Endothelial cell of umbilical vein (primary cell): ENCODE results near the gene PCNX4. TPM values are rescaled to one million over a fixed set of nuclear protein-coding genes. Genes with fewer than 3 reads are reported as not detected.

Experiments used
- BruUV-seq: library from RNA; stranded (reverse); fragments of 400-500 nt; replicated peaks from 2 replicates; lab custom pipeline; 2021; lab: Mats Ljungman, UMichigan
- CTCF ChIA-PET: fragments of 300-600, 350-600 bp; sonication (Branson Sonifier 250); formaldehyde crosslinking; loops from one replicate; lab custom pipeline; 2021; ENCODE audit warnings: antibody characterized with exemption, inconsistent platforms; lab: Charles Lee
- POLR2A ChIA-PET: fragments of 300-600, 350-600 bp; sonication (Branson Sonifier 250); formaldehyde crosslinking; loops from one replicate; lab custom pipeline; 2021; ENCODE audit warnings: antibody characterized with exemption, inconsistent platforms; lab: Charles Lee
- DNase-seq: peaks from one replicate; pipeline ENCODE4 v3.0.0-alpha.2; 2011; ENCODE audit warnings: low read depth, low spot score
- FAIRE-seq: peaks from 2 replicates; lab custom pipeline; 2011; peaks lifted over from hg19 to GRCh38; lab: Jason Lieb, UNC
- H2AFZ ChIP-seq: 2 replicates; pipeline ENCODE4 v1.6.0; 2012; ENCODE audit warnings: low read depth, low read length, control low read depth, inconsistent platforms
- H3K27ac ChIP-seq: 2 replicates; pipeline ENCODE4 v1.5.1; 2011; ENCODE audit warnings: low read depth, mild to moderate bottlenecking, control low read depth, low read length, moderate library complexity; ENCODE audit not compliant: insufficient read depth
- H3K27me3 ChIP-seq, 2 experiments: 2 replicates each; pipeline versions ENCODE4 v1.6.0 to v1.6.1; 2011; ENCODE audit warnings: low read length in 2 of 2, mixed read lengths in 1 of 2; ENCODE audit not compliant: control insufficient read depth in 2 of 2, insufficient read depth in 2 of 2
- H3K36me3 ChIP-seq, 2 experiments: 2 replicates in 1 of 2; 3 replicates in 1 of 2; pipeline ENCODE4 v1.5.1; 2011; ENCODE audit warnings: low read length in 2 of 2, mild to moderate bottlenecking in 1 of 2, moderate library complexity in 1 of 2; ENCODE audit not compliant: control insufficient read depth in 2 of 2, insufficient read depth in 2 of 2; ENCODE audit errors: extremely low read depth in 1 of 2
- H3K4me1 ChIP-seq: 3 replicates; pipeline ENCODE4 v1.5.1; 2011; ENCODE audit warnings: mild to moderate bottlenecking, low read length; ENCODE audit not compliant: control insufficient read depth, insufficient read depth; ENCODE audit errors: extremely low read depth
- H3K4me2 ChIP-seq: 2 replicates; pipeline ENCODE4 v1.6.1; 2011; ENCODE audit warnings: low read length, control low read depth, mixed read lengths; ENCODE audit not compliant: insufficient read depth
- H3K4me3 ChIP-seq, 3 experiments: fragments of 200-600 bp in 1 of 3; sonication (generic), shearing (Covaris generic) in 1 of 3; replicated peaks in 1 of 3; 2 replicates each; pipeline ENCODE4 v1.5.1; 2011 to 2016; ENCODE audit warnings: control low read depth in 3 of 3, low read length in 3 of 3, mild to moderate bottlenecking in 2 of 3, inconsistent platforms in 1 of 3, low read depth in 1 of 3, moderate library complexity in 1 of 3; ENCODE audit not compliant: insufficient read depth in 1 of 3
- H3K79me2 ChIP-seq: 2 replicates; pipeline ENCODE4 v1.6.0; 2012; ENCODE audit warnings: low read length, inconsistent platforms; ENCODE audit not compliant: control insufficient read depth, insufficient read depth
- H3K9ac ChIP-seq: replicated peaks from 2 replicates; pipeline ENCODE3; 2011; ENCODE audit warnings: low read length, control low read depth; ENCODE audit not compliant: insufficient read depth; ENCODE audit errors: extremely low read depth
- H3K9me1 ChIP-seq: replicated peaks from 3 replicates; pipeline ENCODE4 v1.6.0; 2011; ENCODE audit warnings: mild to moderate bottlenecking, low read length; ENCODE audit not compliant: control insufficient read depth, insufficient read depth; ENCODE audit errors: extremely low read depth
- H3K9me3 ChIP-seq: replicated peaks from 2 replicates; pipeline ENCODE4 v1.5.1; 2012; ENCODE audit warnings: low read length, inconsistent platforms; ENCODE audit not compliant: control insufficient read depth, insufficient read depth
- H4K20me1 ChIP-seq: replicated peaks from 2 replicates; pipeline ENCODE3; 2011; ENCODE audit warnings: mild to moderate bottlenecking, low read length; ENCODE audit not compliant: control insufficient read depth, insufficient read depth; ENCODE audit errors: extremely low read depth
- EZH2 ChIP-seq: IDR thresholded peaks from 2 replicates; pipeline ENCODE4 v1.6.1; 2012; ENCODE audit warnings: borderline replicate concordance, low read depth, mild to moderate bottlenecking, moderate library complexity, low read length, inconsistent platforms; ENCODE audit not compliant: severe bottlenecking
- FOS ChIP-seq: IDR thresholded peaks from 2 replicates; pipeline ENCODE4 v1.6.1; 2011; ENCODE audit warnings: mild to moderate bottlenecking, low read length, moderate library complexity, borderline replicate concordance; ENCODE audit not compliant: insufficient read depth
- GATA2 ChIP-seq: IDR thresholded peaks from 2 replicates; pipeline ENCODE4 v1.7.0; 2011; ENCODE audit warnings: low read depth, mild to moderate bottlenecking, moderate library complexity, mixed read lengths, low read length; ENCODE audit not compliant: insufficient read length, insufficient read depth
- JUN ChIP-seq: IDR thresholded peaks from 2 replicates; pipeline ENCODE4 v1.6.1; 2011; ENCODE audit warnings: borderline replicate concordance, low read depth; ENCODE audit not compliant: insufficient read length, insufficient read depth
- MYC ChIP-seq: IDR thresholded peaks from one replicate; pipeline ENCODE4 v1.6.1; 2011; ENCODE audit warnings: mild to moderate bottlenecking, low read depth, low read length
- POLR2A ChIP-seq: IDR thresholded peaks from 2 replicates; pipeline ENCODE4 v1.6.1; 2012; ENCODE audit warnings: low read depth, mild to moderate bottlenecking, control low read depth, low read length
- POLR2AphosphoS5 ChIP-seq: IDR thresholded peaks from 2 replicates; pipeline ENCODE4 v1.6.1; 2012; ENCODE audit warnings: low read depth, mild to moderate bottlenecking, control low read depth, low read length, moderate library complexity; ENCODE audit not compliant: insufficient read depth
- dilution Hi-C: fragments of 300-500 bp; cut with MboI; formaldehyde crosslinking; loops from one replicate; pipeline ENCODE4 v1.15.0; 2019; ENCODE audit warnings: low sequenced_read_pairs; ENCODE audit not compliant: extremely low pct_ligation_motif_present
- intact Hi-C: fragments of 100-400 bp; cut with micrococcal nuclease; formaldehyde crosslinking; loops from one replicate; pipeline ENCODE4 v1.10.0; 2022
- polyA plus RNA-seq, 4 experiments: library from polyadenylated mRNA; depleted of rRNA in 3 of 4; stranded (reverse) in 3 of 4; unstranded in 1 of 4; fragments of >200 nt; gene quantifications; 2 replicates each; pipeline versions ENCODE4 v1.2.1 to v1.2.3, GENCODE V29; 2011 to 2012; ENCODE audit warnings: missing spikeins in 1 of 4
- total RNA-seq: library from RNA; stranded (reverse); gene quantifications from 2 replicates; pipeline ENCODE4 v1.2.3, GENCODE V29; 2021
- TF ChIP-seq, protein P1 (sequence below), 2 donors: IDR thresholded peaks; 1 replicate in 1 of 2; 2 replicates in 1 of 2; pipeline ENCODE4 v1.5.1; 2011; ENCODE audit warnings: low read length in 2 of 2, mild to moderate bottlenecking in 2 of 2, moderate library complexity in 2 of 2, control low read depth in 1 of 2, inconsistent platforms in 1 of 2, low read depth in 1 of 2; ENCODE audit not compliant: insufficient read depth in 1 of 2; ENCODE audit errors: extremely low read depth in 1 of 2
- TF ChIP-seq, protein P2 (sequence below): IDR thresholded peaks from 2 replicates; pipeline ENCODE4 v1.6.1; 2011; ENCODE audit not compliant: insufficient read depth, insufficient read length

Gene PCNX4
- total and polyA plus RNA-seq, 2 donors (not counting 3 experiments of a cell fraction or from before 2014, with no cell fraction given): 35.5 to 51.6 TPM

DNA sequence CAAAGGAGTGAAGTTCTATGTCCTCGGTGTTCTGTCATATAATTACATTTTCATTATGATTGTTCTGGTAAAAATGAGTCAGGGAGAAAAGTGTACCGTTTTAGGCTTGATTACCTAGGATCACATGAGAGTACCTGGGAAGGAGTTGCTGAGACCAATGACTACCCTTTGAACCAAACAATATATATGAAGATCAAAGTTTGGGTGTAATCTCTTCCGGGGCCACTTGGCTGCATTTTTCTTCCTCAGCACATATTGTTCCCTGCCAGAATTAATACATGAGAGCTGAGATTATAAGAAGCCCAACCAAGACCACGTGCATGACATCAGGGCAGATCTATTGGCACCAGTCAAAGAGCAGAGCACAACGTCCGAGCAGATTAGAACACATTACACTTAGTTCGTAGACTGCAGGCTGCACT, 114.5 kb downstream of the PCNX4 start:
- DNase-seq (no peak), FAIRE-seq (no peak)
- intact Hi-C loops: no loop called here
- Histone ChIP-seq H3K4me1 (no peaks in the 10 kb centered on the region), H4K20me1 (no peaks in the 10 kb centered on the region), H3K27me3 (peaks cover 3 to 6% of the 10 kb centered on the region in 2 experiments), H2AFZ (no peak overlapping the region), H3K27ac (no peak overlapping the region), H3K9ac (no peak overlapping the region), H3K4me2 (no peak overlapping the region), H3K9me1 (no peaks in the 10 kb centered on the region), H3K4me3 (no peak overlapping the region), H3K79me2 (no peaks in the 10 kb centered on the region), H3K9me3 (no peaks in the 10 kb centered on the region), H3K36me3 (no peaks in the 10 kb centered on the region)
- TF ChIP-seq, protein P1, sequence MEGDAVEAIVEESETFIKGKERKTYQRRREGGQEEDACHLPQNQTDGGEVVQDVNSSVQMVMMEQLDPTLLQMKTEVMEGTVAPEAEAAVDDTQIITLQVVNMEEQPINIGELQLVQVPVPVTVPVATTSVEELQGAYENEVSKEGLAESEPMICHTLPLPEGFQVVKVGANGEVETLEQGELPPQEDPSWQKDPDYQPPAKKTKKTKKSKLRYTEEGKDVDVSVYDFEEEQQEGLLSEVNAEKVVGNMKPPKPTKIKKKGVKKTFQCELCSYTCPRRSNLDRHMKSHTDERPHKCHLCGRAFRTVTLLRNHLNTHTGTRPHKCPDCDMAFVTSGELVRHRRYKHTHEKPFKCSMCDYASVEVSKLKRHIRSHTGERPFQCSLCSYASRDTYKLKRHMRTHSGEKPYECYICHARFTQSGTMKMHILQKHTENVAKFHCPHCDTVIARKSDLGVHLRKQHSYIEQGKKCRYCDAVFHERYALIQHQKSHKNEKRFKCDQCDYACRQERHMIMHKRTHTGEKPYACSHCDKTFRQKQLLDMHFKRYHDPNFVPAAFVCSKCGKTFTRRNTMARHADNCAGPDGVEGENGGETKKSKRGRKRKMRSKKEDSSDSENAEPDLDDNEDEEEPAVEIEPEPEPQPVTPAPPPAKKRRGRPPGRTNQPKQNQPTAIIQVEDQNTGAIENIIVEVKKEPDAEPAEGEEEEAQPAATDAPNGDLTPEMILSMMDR (IDR thresholded peaks at IDR 0.05; ENCODE audit: extremely low read depth in 1 of 2, insufficient read depth in 1 of 2, low read depth in 1 of 2, low read length in 2 of 2): no peak
- TF ChIP-seq POLR2AphosphoS5 (no peak), JUN (no peak), GATA2 (no peak), POLR2A (no peak), MYC (no peak), EZH2 (no peak), FOS (no peak)
- TF ChIP-seq, protein P2, sequence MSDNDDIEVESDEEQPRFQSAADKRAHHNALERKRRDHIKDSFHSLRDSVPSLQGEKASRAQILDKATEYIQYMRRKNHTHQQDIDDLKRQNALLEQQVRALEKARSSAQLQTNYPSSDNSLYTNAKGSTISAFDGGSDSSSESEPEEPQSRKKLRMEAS: no peak
- ChIA-PET POLR2A (no interaction called here), CTCF (interaction anchor here (0.8 to 1.3 kb wide), 3 partner anchors 22 to 241 kb away, joined by 3 read pairs; no protein-coding TSS in a partner anchor)
- dilution Hi-C loops: no loop called here
- no TSS peak for BruUV-seq
